OCI-LY3 (cell line): Measurements from ENCODE around the gene FLCN.
"Not testable (repeated sequence)": the region's sequence is repeated elsewhere in the genome, so short reads cannot be mapped to it uniquely, and the experiment has no call there.

Source experiments
- H2AFZ ChIP-seq: fragments of 200-600, 300-600 bp; shearing (Covaris generic); 2 replicates; pipeline ENCODE4 v1.6.0; 2014; ENCODE audit warnings: antibody characterized with exemption, low read depth, low read length
- H3K27ac ChIP-seq: fragments of 200-600, 300-600 bp; sonication (generic); 2 replicates; pipeline ENCODE4 v1.5.1; 2014; ENCODE audit warnings: mild to moderate bottlenecking, low read length, moderate library complexity, mixed read lengths
- H3K27me3 ChIP-seq: fragments of 200-600, 300-600 bp; sonication (generic); 2 replicates; pipeline ENCODE4 v1.6.1; 2014; ENCODE audit warnings: low read depth, low read length, mixed read lengths
- H3K36me3 ChIP-seq: fragments of 200-600, 300-600 bp; sonication (generic); replicated peaks from 2 replicates; pipeline ENCODE3; 2014; ENCODE audit warnings: low read depth, low read length, mixed read lengths
- H3K4me1 ChIP-seq: fragments of 300-600, 200-600 bp; sonication (generic); 2 replicates; pipeline ENCODE4 v1.6.1; 2014; ENCODE audit warnings: low read length, mixed read lengths
- H3K4me2 ChIP-seq: fragments of 200-600, 300-600 bp; sonication (generic); 2 replicates; pipeline ENCODE4 v1.6.1; 2014; ENCODE audit warnings: low read length, mixed read lengths
- H3K4me3 ChIP-seq: fragments of 300-600, 200-600 bp; sonication (generic); 2 replicates; pipeline ENCODE4 v1.5.1; 2014; ENCODE audit warnings: antibody characterized with exemption, mild to moderate bottlenecking, low read length, moderate library complexity
- H3K79me2 ChIP-seq: fragments of 300-600, 200-600 bp; shearing (Covaris generic); 2 replicates; pipeline ENCODE4 v1.6.1; 2014; ENCODE audit warnings: mild to moderate bottlenecking, low read length, mixed read lengths
- H3K9ac ChIP-seq: fragments of 300-600, 200-600 bp; shearing (Covaris generic); 2 replicates; pipeline ENCODE4 v1.6.0; 2014; ENCODE audit warnings: mild to moderate bottlenecking, low read length, moderate library complexity
- H3K9me3 ChIP-seq: fragments of 200-600, 300-600 bp; shearing (Covaris generic); 2 replicates; pipeline ENCODE4 v1.6.1; 2014; ENCODE audit warnings: low read length, mixed read lengths; ENCODE audit not compliant: insufficient read depth
- H4K20me1 ChIP-seq: fragments of 200-600, 300-600 bp; sonication (generic); 2 replicates; pipeline ENCODE4 v1.6.1; 2016; ENCODE audit warnings: low read length, mixed read lengths; ENCODE audit not compliant: insufficient read depth
- CTCF ChIP-seq: fragments of 200-600, 300-600 bp; sonication (generic); IDR thresholded peaks from 2 replicates; pipeline ENCODE4 v1.5.1; 2014; ENCODE audit warnings: antibody characterized with exemption, low read length, low read depth
- EZH2phosphoT487 ChIP-seq: fragments of 200-600 bp; shearing (Covaris generic); IDR thresholded peaks from 2 replicates; pipeline ENCODE4 v1.6.1; 2018; ENCODE audit warnings: antibody characterized with exemption, mixed run types, low read depth

Gene FLCN

GRCh38 chr17:17198281-17198680 is 38.7 kb downstream of the FLCN start:
- Histone ChIP-seq H3K4me3 (no peak overlapping the region), H3K27me3 (no peaks in the 10 kb centered on the region), H3K79me2 (peaks cover 36% of the 10 kb centered on the region), H4K20me1 (no peaks in the 10 kb centered on the region), H3K4me1 (no peaks in the 10 kb centered on the region), H3K4me2 (no peak overlapping the region), H2AFZ (no peak overlapping the region), H3K36me3 (peaks cover 5% of the 10 kb centered on the region), H3K9me3 (no peaks in the 10 kb centered on the region), H3K27ac (no peak overlapping the region), H3K9ac (no peak overlapping the region)
- no peak for TF ChIP-seq EZH2phosphoT487
- no peak for TF ChIP-seq CTCF

- no peaks in the 10 kb centered on the region for H3K27me3 ChIP-seq
- H3K36me3 ChIP-seq: peaks cover 5% of the 10 kb centered on the region
- H2AFZ ChIP-seq: no peak overlapping the region
- no peak overlapping the region for H3K4me2 ChIP-seq
- no peaks in the 10 kb centered on the region for H4K20me1 ChIP-seq
- peaks cover 4% of the 10 kb centered on the region; the same call in 1 of the 2 replicates for H3K4me1 ChIP-seq
- H3K4me3 ChIP-seq: no peak overlapping the region
- H3K27ac ChIP-seq: no peak overlapping the region
- H3K79me2 ChIP-seq: peaks cover 21% of the 10 kb centered on the region
- no peak for TF ChIP-seq CTCF
- no peak for TF ChIP-seq EZH2phosphoT487
- no peaks in the 10 kb centered on the region for H3K9me3 ChIP-seq
- H3K9ac ChIP-seq: no peak overlapping the region
Observed at GRCh38 chr17:17196776-17197175, 40.2 kb downstream of the FLCN start.

GRCh38 chr17:17195466-17195865 is 41.5 kb downstream of the FLCN start:
- H3K4me1 ChIP-seq, H4K20me1 ChIP-seq, H2AFZ ChIP-seq, H3K27me3 ChIP-seq, H3K36me3 ChIP-seq, H3K9ac ChIP-seq, H3K4me3 ChIP-seq, H3K4me2 ChIP-seq, H3K9me3 ChIP-seq, H3K27ac ChIP-seq: not testable (repeated sequence)
- H3K79me2 ChIP-seq: peaks cover 12% of the 10 kb centered on the region; the same call in 1 of the 2 replicates

- no peak overlapping the region for H3K4me3 ChIP-seq
- H4K20me1 ChIP-seq: no peaks in the 10 kb centered on the region
- no peaks in the 10 kb centered on the region for H3K9me3 ChIP-seq
- H3K36me3 ChIP-seq: no peaks in the 10 kb centered on the region
- no peaks in the 10 kb centered on the region for H3K27me3 ChIP-seq
- no peak for TF ChIP-seq CTCF
- TF ChIP-seq EZH2phosphoT487: no peak
- H3K4me2 ChIP-seq: no peak overlapping the region
- no peaks in the 10 kb centered on the region for H3K79me2 ChIP-seq
- H3K9ac ChIP-seq: no peak overlapping the region
- H2AFZ ChIP-seq: no peak overlapping the region
- H3K4me1 ChIP-seq: peaks cover 4% of the 10 kb centered on the region; the same call in 1 of the 2 replicates
- no peak overlapping the region for H3K27ac ChIP-seq
Observed at GRCh38 chr17:17191961-17192381, 45.0 kb downstream of the FLCN start.

GRCh38 chr17:17191346-17191792 is 45.6 kb downstream of the FLCN start:
- no peak overlapping the region for H3K27ac ChIP-seq
- no peaks in the 10 kb centered on the region for H4K20me1 ChIP-seq
- no peaks in the 10 kb centered on the region for H3K27me3 ChIP-seq
- no peaks in the 10 kb centered on the region for H3K36me3 ChIP-seq
- H3K4me3 ChIP-seq: no peak overlapping the region
- peaks cover 4% of the 10 kb centered on the region; the same call in 1 of the 2 replicates for H3K4me1 ChIP-seq
- TF ChIP-seq EZH2phosphoT487 (no peak), CTCF (no peak)
- no peak overlapping the region for H3K9ac ChIP-seq
- H3K9me3 ChIP-seq: no peaks in the 10 kb centered on the region
- H2AFZ ChIP-seq: no peak overlapping the region
- no peak overlapping the region for H3K4me2 ChIP-seq
- no peaks in the 10 kb centered on the region for H3K79me2 ChIP-seq
